ENCODE results near the gene NPHP1.
A peak's percentile ranks its signal among the peaks of the same experiment; 100 is the strongest.
"Not testable (repeated sequence)": the region's sequence is repeated elsewhere in the genome, so short reads cannot be mapped to it uniquely, and the experiment has no call there.

The NPHP1 gene

GRCh38 chr2:110126086-110126773, 78.6 kb downstream of the NPHP1 start:
- DNase-seq, result peak; percentile 39

- DNase-seq, result peak; percentile 66
Observed at GRCh38 chr2:110124939-110125691, 79.7 kb downstream of the NPHP1 start.

- DNase-seq, result no peak
Observed at GRCh38 chr2:110124038-110124825, 80.6 kb downstream of the NPHP1 start.

GRCh38 chr2:110121592-110121991, 83.2 kb downstream of the NPHP1 start:
- no peak for DNase-seq

GRCh38 chr2:110121052-110121334, 83.8 kb downstream of the NPHP1 start:
- no peak for DNase-seq

- DNase-seq, result no peak
Observed at GRCh38 chr2:110120171-110121051, 84.4 kb downstream of the NPHP1 start.

- peak; percentile 50 for DNase-seq
Observed at GRCh38 chr2:110116033-110116710, 88.6 kb downstream of the NPHP1 start.

- no peak for DNase-seq
Observed at GRCh38 chr2:110115291-110116032, 89.4 kb downstream of the NPHP1 start, which contains the start of gene MALL. Gene MALL, minus strand, starts transcription at chr2:110115822. Its CDS starts 30 bp downstream, at chr2:110115792.

GRCh38 chr2:110114831-110115255, 90.0 kb downstream of the NPHP1 start:
- DNase-seq, result no peak

- DNase-seq, result no peak
Observed at GRCh38 chr2:110113961-110114591, 90.7 kb downstream of the NPHP1 start.

GRCh38 chr2:110108291-110108690, 96.5 kb downstream of the NPHP1 start:
- not testable (repeated sequence) for DNase-seq

GRCh38 chr2:110107092-110108079, 97.4 kb downstream of the NPHP1 start:
- DNase-seq, result no peak

- peak; percentile 52 for DNase-seq
Observed at GRCh38 chr2:110106642-110107041, 98.2 kb downstream of the NPHP1 start.

GRCh38 chr2:110105608-110106467, 99.0 kb downstream of the NPHP1 start:
- DNase-seq, result peak; percentile 72

GRCh38 chr2:110105183-110105582, 99.6 kb downstream of the NPHP1 start:
- DNase-seq, result no peak

- DNase-seq, result no peak
Observed at GRCh38 chr2:110104025-110104771, 100.6 kb downstream of the NPHP1 start.

GRCh38 chr2:110103061-110103961, 101.5 kb downstream of the NPHP1 start:
- DNase-seq, result no peak

Measured in fibroblast of skin of right quadriceps (primary cell).